Lung (tissue), 12 donors: Measurements from ENCODE around the gene PSMG1. TPM values are rescaled to one million over a fixed set of nuclear protein-coding genes. Genes with fewer than 3 reads are reported as not detected.

Experiments
- ATAC-seq: fragments of 200-7000 bp; cut with Tn5 transposase; one replicate; pipeline ENCODE4 v1.9.1; 2020; ENCODE audit warnings: moderate number of reproducible peaks; ENCODE audit not compliant: insufficient read depth, low FRiP score
- DNase-seq, 3 donors: peaks; one replicate each; pipeline ENCODE4 v3.0.0-alpha.2; 2013 to 2017
- H3K27ac ChIP-seq, 2 donors: one replicate each; pipeline ENCODE4 v1.5.1; 2013; ENCODE audit warnings: mild to moderate bottlenecking in 2 of 2, moderate library complexity in 2 of 2, control low read depth in 1 of 2, inconsistent platforms in 1 of 2, low read depth in 1 of 2, low read length in 1 of 2
- H3K27me3 ChIP-seq, 3 donors: one replicate each; pipeline ENCODE4 v1.5.1; 2013; ENCODE audit warnings: low read length in 2 of 3; ENCODE audit not compliant: control insufficient read depth in 3 of 3, insufficient read depth in 3 of 3
- H3K36me3 ChIP-seq, 4 donors: one replicate each; pipeline ENCODE4 v1.5.1; 2013; ENCODE audit warnings: low read length in 4 of 4, mild to moderate bottlenecking in 1 of 4, moderate library complexity in 1 of 4; ENCODE audit not compliant: control insufficient read depth in 4 of 4, insufficient read depth in 4 of 4
- H3K4me1 ChIP-seq, 5 donors: one replicate each; pipeline ENCODE4 v1.5.1; 2013; ENCODE audit warnings: low read length in 5 of 5, mild to moderate bottlenecking in 2 of 5, moderate library complexity in 1 of 5; ENCODE audit not compliant: control insufficient read depth in 5 of 5, insufficient read depth in 5 of 5
- H3K4me3 ChIP-seq: one replicate; pipeline ENCODE4 v1.5.1; 2013; ENCODE audit warnings: mild to moderate bottlenecking, control low read depth, moderate library complexity
- H3K9ac ChIP-seq, 2 donors: one replicate each; pipeline ENCODE4 v1.5.1; 2013; ENCODE audit warnings: low read length in 2 of 2, control low read depth in 1 of 2; ENCODE audit not compliant: insufficient read depth in 1 of 2
- H3K9me3 ChIP-seq, 4 donors: one replicate each; pipeline ENCODE4 v1.5.1; 2013; ENCODE audit warnings: low read length in 3 of 4, mild to moderate bottlenecking in 1 of 4, moderate library complexity in 1 of 4; ENCODE audit not compliant: control insufficient read depth in 4 of 4, insufficient read depth in 3 of 4
- WGBS, 2 donors: extraction: QIAGEN DNeasy Blood & Tissue Kit; methylation state at CpG; one replicate each; pipeline ENCODE4 v1.1.7; 2013; 5-methylcytosine and 5-hydroxymethylcytosine counted together
- polyA plus RNA-seq, 2 donors: library from polyadenylated mRNA; stranded (reverse); fragments of 200-250 nt; gene quantifications; one replicate each; pipeline ENCODE4 v1.2.1, GENCODE V29; 2013
- total RNA-seq, 2 donors: library from RNA; depleted of rRNA in 1 of 2; stranded (reverse); fragments of >200 nt in 1 of 2; gene quantifications; one replicate each; pipeline ENCODE4 v1.2.1, GENCODE V29; 2014 to 2021
- TF ChIP-seq, protein P1 (sequence below): IDR thresholded peaks from 2 replicates; pipeline ENCODE4 v1.5.1; 2012; ENCODE audit warnings: mild to moderate bottlenecking; ENCODE audit errors: control extremely low read depth, extremely low read depth
- donor health status: control.
- donor health status: control.
- donor health status: Bipolar disorder and iron deficiency.
- donor health status: healthy.
- donor health status: DM: yes; HTN: yes; CAD: no.

The PSMG1 gene
- total and polyA plus RNA-seq, 4 donors, result 17.9 to 62.0 (median 34.5) TPM

DNA sequence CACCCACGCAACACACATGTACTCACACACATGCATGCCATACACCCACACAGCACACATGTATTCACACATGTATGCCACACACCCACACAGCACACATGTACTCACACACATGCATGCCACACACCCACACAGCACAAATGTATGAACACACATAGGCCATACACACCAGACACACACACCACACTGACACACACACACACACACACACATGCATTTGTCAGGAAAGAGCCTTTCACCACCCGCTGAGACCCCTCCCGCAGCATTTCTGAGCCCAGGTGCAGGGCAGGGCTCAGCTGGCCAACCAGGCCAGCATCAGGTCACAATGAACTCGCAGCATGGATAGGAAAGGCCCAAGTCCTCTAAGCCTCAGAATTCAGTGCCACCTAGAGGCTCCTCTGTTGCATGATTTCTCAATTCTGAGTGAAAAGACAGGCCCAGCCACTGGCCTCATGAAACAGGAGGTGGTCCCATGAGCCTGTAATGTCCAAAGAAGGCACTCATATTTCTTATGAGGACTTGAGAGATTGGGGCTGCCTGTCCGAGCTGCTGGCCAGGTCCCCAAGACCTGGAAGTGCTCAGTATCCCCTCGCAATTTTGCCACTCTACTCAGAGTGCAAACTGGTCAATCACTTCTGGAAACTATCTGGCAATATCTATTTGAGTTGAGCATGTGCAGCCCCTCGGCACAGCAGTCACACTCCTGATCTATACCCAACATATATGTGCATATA, 57.3 kb downstream of the PSMG1 start:
- DNase-seq, result peak; percentile 77 to 90 (median 87)
- WGBS, 2 donors, result 23 to 38% methylated on average over 7 of the region's 7 CpGs
- Histone ChIP-seq H3K9me3 (peaks cover 0 to 2% (median under 1%) of the 10 kb centered on the region in 4 donors), H3K4me1 (peaks cover 0 to 17% (median 8%) of the 10 kb centered on the region in 5 donors), H3K4me3 (no peak overlapping the region), H3K36me3 (no peaks in the 10 kb centered on the region), H3K9ac (no peak overlapping the region), H3K27me3 (no peaks in the 10 kb centered on the region), H3K27ac (peak overlapping the region in 1 of 2 donors; percentile 59)
- peak; percentile 90 for ATAC-seq
- TF ChIP-seq, protein P1, sequence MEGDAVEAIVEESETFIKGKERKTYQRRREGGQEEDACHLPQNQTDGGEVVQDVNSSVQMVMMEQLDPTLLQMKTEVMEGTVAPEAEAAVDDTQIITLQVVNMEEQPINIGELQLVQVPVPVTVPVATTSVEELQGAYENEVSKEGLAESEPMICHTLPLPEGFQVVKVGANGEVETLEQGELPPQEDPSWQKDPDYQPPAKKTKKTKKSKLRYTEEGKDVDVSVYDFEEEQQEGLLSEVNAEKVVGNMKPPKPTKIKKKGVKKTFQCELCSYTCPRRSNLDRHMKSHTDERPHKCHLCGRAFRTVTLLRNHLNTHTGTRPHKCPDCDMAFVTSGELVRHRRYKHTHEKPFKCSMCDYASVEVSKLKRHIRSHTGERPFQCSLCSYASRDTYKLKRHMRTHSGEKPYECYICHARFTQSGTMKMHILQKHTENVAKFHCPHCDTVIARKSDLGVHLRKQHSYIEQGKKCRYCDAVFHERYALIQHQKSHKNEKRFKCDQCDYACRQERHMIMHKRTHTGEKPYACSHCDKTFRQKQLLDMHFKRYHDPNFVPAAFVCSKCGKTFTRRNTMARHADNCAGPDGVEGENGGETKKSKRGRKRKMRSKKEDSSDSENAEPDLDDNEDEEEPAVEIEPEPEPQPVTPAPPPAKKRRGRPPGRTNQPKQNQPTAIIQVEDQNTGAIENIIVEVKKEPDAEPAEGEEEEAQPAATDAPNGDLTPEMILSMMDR, result peak; percentile 64

Other genes starting within 250 kb of the PSMG1 start
- 100 to 1,000 TPM in 1 of 2 donors, 10 to 100 TPM in 1; 30.7 to 145 TPM for gene BRWD1, start 130.2 kb upstream of the PSMG1 start, total RNA-seq
- 1 to 10 TPM; 9.5 to 9.6 TPM for gene BRWD1, start 130.2 kb upstream of the PSMG1 start, polyA plus RNA-seq
- gene HMGN1, start 165.6 kb upstream of the PSMG1 start, total RNA-seq, result 100 to 1,000 TPM; 179 to 375 TPM
- gene HMGN1, start 165.6 kb upstream of the PSMG1 start, polyA plus RNA-seq, result 100 to 1,000 TPM; 124 to 153 TPM